SW480 (cell line): ENCODE data around the gene DNTT.

Experiments used
- DNase-seq: peaks from one replicate; pipeline ENCODE4 v3.0.0-alpha.2; 2016; ENCODE audit warnings: low spot score

DNTT gene

GRCh38 chr10:96310321-96310669 lies 6.1 kb downstream of the DNTT start:
- DNase-seq: no peak

- DNase-seq: no peak
Observed at GRCh38 chr10:96311180-96311715, 7.0 kb downstream of the DNTT start.

DNA sequence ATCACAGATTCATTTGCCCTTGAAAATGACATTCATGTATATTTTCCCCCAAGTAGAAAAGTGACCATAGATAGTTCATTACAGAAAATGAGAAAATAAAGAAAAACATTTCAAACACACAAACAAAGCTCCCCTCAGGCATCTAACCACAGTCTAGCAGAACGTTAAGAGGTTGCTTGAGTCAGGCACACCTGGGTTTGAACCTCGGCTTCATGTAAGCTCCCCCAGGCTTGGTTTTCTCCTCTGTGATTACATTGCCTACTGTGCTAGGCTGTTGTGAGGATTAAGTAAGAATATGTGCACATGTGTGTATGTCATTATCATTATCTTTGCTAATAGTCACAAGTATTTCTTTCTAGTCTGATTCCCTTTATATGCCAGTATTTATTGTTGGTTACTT lies 9.1 kb downstream of the DNTT start:
- no peak for DNase-seq

DNA sequence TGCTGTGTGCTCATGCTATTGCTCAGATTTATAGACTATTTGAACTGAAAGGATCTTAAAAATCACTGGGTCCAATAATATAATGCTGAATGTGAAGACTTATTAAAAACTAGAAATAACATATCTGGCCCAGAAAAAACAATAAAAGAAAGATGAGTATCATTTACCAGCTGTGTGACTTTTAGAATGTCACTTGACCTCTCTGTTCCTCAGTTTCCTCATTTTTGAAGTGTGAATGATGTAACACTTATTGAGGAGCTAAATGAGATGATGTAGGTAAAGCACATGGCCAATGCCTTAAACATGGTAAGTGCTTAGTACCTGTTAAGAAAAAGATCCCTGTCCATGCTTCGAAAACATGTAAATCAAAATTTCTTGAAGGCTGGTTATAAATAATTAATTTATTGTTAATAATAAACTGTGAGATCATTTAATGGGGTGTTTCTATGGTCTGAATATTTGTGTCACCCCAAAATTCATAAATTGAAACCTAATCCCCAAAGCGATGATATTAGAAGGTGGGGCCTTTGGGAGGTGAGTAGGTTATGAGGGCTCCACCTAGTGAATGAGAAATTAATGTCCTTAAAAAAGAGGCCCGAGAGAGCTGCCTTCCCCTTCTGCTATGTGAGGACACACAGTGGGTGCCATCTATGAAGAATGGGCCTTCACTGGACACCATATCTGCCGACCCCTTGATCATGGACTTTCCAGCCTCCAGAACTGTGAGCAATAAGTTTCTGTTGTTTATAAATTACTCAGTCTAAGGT lies 13.0 kb downstream of the DNTT start:
- no peak for DNase-seq

DNA sequence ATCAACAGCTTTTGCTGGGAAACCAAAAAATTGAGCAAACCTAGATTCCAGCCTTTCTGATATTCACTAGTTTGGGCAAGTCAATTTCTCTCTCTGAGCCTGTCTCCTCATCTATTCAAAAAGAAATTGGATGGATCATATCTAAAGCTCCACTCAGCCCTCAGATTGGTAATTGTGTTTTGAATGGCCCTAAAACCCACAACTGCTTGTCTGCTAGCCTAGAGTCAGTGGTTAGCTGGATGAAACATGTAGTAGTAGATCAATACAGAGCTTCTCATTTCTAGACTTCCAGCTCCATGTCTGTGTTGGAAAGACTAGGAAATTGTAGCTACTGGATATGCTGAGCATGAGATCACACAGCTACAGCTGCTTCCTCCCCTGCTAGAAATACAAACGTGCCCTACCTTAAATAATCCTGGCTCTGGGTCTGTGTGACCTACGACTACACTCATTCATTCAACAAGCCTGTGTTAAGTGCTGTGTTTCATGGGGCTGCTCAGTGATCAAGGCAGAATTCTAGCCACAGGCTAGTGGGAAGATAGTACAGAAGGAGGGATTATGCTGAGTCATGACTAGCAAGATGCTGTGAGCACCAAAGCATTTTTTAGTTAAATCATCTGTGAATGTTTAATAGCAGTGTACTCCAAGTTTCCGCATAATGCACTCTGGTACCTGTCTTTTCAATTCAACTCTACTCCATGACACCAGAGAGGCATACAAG lies 15.7 kb downstream of the DNTT start:
- DNase-seq: no peak

DNA sequence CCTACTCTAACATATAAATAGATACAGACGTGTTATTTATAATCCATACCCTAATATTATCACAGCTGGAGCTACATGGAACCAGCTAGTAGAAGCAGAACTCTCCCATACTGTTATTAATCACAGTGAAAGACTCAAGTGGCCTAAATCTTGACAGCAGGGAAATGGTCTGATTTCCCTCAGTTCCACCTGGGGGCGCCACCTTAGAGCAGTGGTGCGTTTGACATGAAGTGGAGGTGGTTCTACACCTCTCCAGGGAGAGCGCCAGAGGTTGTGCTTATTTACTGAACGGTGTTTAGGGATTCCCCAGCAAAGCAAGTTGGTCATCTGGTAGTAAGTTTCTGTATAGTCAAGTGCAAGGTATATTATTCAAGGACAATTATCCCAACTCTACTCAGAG lies 17.6 kb downstream of the DNTT start:
- DNase-seq: no peak

GRCh38 chr10:96322275-96322674 lies 18.0 kb downstream of the DNTT start:
- no peak for DNase-seq

DNA sequence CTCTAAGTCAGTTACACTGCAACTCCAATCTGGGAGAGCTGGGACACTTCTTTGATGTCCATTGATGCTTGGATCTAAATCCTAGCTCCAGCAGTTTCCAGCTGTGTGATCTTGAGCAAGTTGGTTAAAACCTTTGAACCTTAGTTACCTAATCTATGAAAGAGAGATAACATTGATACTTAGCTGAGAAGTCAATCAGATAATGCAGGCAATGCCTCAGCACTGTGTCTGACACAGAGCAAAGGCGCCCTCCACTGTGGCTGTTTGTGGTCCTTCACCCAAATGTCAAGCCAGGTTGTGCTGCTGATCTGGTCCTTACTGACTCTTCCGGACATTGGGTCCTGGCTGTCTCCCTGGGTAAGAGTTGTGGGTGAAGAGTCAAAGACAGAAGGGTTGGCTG lies 20.2 kb downstream of the DNTT start:
- no peak for DNase-seq

DNA sequence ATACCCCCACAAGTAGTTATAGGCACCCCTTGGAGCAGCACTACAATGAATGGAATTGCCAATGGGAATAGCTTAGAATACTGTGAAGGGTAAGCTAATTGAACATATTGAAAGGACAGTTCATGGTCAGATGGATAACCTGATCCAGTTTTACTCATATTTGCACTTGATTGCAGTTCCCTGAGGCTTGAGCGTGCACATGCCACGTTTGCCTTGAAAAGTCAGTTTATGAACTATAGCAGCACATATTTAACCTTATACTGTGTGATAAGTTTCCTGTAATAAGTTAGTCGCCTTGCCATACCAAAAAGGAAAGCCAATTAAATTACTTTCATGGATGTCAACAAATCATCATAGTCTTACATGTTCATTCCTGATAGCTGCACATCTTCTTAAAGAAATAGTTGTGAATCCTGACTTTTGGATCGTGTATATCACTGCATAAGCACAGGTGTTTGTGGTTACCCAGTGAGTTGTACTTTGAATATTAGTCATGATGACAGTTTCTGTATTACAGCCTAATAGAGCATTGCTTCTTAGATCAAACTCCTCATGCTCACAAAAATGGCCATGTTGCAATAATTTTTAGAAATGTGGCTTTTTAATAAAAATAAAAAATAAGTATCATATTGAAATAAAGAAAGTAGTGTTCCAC lies 21.6 kb downstream of the DNTT start:
- DNase-seq: no peak

DNA sequence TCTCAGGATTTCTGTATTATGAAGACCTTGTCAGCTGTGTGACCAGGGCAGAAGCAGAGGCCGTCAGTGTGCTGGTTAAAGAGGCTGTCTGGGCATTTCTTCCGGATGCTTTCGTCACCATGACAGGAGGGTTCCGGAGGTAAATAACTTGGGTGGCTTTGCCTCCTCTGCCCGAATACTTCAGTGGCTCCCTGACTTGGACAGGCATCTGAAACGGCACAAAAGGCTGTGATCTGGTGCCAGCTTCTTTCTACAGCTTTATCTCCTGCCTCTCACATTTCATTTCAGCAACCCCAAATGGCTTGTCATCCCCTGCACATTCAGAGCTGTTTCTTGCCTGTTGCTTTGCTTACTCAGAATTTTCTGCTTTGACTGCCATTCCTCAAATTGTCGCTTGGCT lies 23.2 kb downstream of the DNTT start:
- no peak for DNase-seq

DNA sequence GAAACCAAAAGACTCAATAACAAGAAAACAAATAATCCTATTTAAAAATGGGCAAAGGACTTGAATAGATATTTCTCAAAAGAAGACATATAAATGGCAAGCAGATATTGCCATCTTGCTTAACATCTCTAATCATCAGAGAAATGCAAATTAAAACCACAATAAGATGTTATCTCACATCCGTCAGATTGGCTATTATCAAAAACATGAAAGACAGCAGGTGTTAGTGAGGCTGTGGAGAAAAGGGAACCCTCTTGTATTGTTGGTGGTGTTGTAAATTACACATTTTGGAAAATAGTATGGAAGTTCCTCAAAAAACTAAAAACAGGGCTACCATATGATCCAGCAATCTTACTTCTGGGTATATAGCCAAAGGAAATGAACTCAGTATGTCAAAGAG lies 28.9 kb downstream of the DNTT start:
- DNase-seq: no peak

DNA sequence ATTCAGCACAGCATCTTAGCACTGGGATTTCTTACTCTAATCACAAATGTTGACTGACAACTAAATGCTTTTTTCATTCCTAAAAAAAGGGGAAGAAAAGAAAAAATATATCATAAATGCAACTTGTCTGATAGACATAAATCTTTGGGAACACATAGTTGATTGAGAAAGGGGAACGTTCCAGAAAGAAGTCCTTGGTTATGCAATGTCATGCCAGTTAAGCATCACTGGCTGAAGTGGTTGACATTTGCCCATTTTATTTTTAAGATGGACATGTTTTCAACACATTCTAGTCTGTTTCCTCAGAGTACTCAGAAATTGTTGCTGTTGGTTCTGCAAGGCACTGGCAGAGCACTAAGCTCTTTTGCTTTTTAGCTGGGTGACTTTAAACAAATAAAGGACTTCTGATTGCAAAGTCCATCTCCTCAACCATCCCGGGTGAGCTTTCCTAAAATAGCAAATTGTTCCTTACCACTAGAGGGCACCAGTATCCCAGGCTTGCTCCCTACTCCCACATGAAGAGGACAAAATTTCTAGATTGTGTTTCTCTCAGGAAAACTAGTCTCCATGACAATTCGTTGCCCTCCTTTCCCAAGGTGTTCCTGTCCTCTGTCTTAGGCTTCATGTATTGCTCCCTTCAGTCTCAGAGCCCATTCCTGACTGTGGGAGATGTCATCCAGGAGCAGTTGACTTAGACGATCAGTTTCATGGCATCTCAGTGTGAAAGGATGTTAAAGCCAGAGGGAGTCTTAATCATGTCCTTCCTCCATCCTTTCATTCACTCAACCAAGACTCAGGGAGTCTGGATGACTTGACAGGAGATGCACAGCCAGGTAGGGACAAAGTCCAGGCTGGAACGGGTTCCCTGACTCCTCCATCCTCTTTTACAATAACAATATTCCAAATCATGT lies 30.6 kb downstream of the DNTT start:
- DNase-seq: peak; percentile 35

- DNase-seq: no peak
Observed at GRCh38 chr10:96337106-96337505, 32.9 kb downstream of the DNTT start.

DNA sequence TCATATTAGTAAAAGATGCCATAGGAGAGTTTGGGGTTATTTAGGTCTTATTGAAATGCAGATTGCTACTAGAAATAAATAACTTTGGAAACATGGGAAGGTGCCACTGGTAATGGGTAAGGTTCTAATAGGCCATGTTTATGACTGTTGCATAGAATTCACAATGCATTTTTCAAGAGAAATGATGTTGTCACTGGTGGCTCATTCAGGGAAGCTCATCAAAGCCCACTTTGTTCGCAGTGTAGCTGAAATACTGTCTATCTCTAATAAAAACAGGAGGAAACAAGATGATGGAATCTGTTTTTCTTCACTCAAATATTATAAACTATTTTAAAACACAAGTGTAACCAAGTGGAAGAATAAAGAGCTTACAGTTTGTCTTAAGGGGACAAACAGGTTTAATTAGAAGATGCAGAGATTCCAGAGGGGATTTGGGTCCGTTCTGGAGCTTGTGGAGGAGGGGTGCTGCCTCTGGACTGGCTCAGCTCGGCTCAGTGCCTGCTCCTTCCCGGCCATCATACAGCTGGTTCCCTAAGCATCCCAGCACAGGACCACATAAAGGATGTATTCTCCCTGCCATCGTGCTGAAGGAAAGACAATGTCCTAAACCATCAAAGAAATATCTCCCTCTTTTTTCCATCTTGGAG lies 34.2 kb downstream of the DNTT start:
- no peak for DNase-seq

DNA sequence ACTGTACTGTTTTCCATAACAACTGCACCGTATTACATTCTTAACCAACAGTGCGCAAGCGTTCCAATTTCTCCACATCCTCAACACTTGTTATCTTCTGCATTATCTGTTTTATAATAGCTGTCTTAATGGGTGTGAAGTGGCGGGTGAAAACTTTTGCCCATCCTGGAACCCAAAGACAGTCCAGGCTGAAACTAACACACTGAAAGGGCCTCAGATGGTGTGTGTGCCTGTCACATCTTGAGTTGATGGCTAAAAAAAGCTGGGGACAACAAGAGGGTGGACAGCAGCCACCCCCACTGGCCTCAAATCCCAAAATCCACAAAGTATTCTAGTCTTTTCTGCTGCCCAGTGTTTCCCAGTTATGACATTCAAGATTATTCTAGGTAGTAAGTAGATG lies 35.1 kb downstream of the DNTT start:
- DNase-seq: no peak

GRCh38 chr10:96339956-96340904 lies 36.0 kb downstream of the DNTT start:
- peak; percentile 65 for DNase-seq

- DNase-seq: no peak
Observed at GRCh38 chr10:96341219-96342182, 37.3 kb downstream of the DNTT start.

DNA sequence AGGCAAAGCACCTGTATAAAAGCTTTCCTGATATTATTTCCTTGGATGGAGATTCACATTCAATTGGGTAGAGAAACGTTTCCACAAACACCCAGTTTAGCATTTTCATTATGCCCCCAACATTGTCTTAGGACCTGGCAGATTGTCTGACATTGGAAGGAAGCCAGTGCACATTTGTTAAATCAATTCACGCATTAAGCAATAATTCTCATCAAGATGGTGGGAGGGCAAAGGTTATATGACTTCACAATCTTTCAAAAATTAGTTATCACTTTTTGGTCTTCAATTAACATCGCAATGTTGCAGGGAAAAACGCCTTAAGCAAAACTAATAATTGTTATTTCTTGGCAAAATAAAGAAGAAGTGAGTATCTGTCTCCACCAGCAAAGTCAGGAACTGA lies 38.2 kb downstream of the DNTT start:
- DNase-seq: no peak

DNA sequence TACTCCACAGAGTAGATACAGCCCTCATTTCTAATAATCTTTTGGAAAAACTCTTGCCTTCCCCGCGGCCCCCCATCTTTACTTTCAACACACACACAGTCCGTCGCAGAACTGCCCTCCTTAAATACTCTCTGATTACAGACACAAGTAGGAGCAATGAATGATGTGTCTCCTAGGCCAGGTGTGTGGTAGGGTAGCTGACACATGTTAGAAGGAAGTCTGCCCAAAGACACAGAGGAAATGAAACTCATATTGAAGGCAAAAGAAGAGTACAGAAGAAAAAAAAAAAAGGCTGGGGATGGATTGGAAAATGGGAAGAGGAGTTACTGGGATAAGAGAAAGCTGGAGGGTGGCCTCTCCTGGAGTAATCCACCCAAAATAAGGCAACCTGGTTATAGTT lies 39.9 kb downstream of the DNTT start:
- DNase-seq: no peak
